K562 (cell line): Measurements from ENCODE around the gene AQP11. TPM values are rescaled to one million over a fixed set of nuclear protein-coding genes. Genes with fewer than 3 reads are reported as not detected.

Experiments
- CHCHD3 ChIP-seq: fragments of 250-450 bp; sonication (Bioruptor Pico); IDR thresholded peaks from 2 replicates; pipeline ENCODE4 v2.1.2; 2022; ENCODE audit warnings: mild to moderate bottlenecking
- CREBBP ChIP-seq: IDR thresholded peaks from one replicate; pipeline ENCODE4 v1.6.1; 2012; ENCODE audit warnings: low read depth, mild to moderate bottlenecking, control low read depth, inconsistent platforms, low read length
- FOXJ2 ChIP-seq: fragments of 200-800 bp; sonication (Bioruptor generic); IDR thresholded peaks from 2 replicates; pipeline ENCODE4 v1.6.1; 2016; ENCODE audit warnings: missing genetic modification characterization, missing compliant biosample characterization
- IRF2 ChIP-seq: sonication (generic); formaldehyde crosslinking; IDR thresholded peaks from 2 replicates; pipeline ENCODE4 v1.8.1; 2022; ENCODE audit warnings: mild to moderate bottlenecking, missing genetic modification reagents
- KDM2B ChIP-seq: fragments of 250-450 bp; sonication (Bioruptor Pico); IDR thresholded peaks from 2 replicates; pipeline ENCODE4 v1.8.0; 2021; ENCODE audit warnings: mild to moderate bottlenecking, moderate library complexity
- MCM7 ChIP-seq, 2 experiments: fragments of 450-650 bp; IDR thresholded peaks; 2 replicates each; pipeline ENCODE4 v1.6.1; 2016 to 2018
- RHOXF2B ChIP-seq: fragments of 250-450 bp; sonication (Bioruptor Pico); conservative IDR thresholded peaks from 2 replicates; pipeline ENCODE4 v1.5.1; 2021
- SRF ChIP-seq, 2 experiments: fragments of 250-450, 450-650 bp in 1 of 2; sonication (Bioruptor Pico) in 1 of 2; sonication (generic) in 1 of 2; formaldehyde crosslinking; IDR thresholded peaks; 2 replicates each; pipeline versions ENCODE4 v1.5.0 to v1.5.1; 2020 to 2022; ENCODE audit warnings: mild to moderate bottlenecking in 1 of 2, missing genetic modification reagents in 1 of 2
- TSC22D4 ChIP-seq: fragments of 450-650 bp; IDR thresholded peaks from 2 replicates; pipeline ENCODE4 v1.6.1; 2016; ENCODE audit warnings: missing genetic modification characterization, missing biosample characterization, control low read depth
- ZNF445 ChIP-seq: fragments of 250-450 bp; sonication (Bioruptor Pico); IDR thresholded peaks from 2 replicates; pipeline ENCODE4 v1.4.0; 2020; ENCODE audit warnings: low read depth, mild to moderate bottlenecking, moderate library complexity
- ZNF551 ChIP-seq: fragments of 250-450 bp; sonication (Bioruptor Pico); IDR thresholded peaks from 2 replicates; pipeline ENCODE4 v1.5.0; 2021; ENCODE audit warnings: mild to moderate bottlenecking, moderate library complexity
- ZNF766 ChIP-seq: fragments of 200-800 bp; sonication (Bioruptor generic); conservative IDR thresholded peaks from 2 replicates; pipeline ENCODE4 v1.6.1; 2016; ENCODE audit warnings: missing genetic modification characterization, missing compliant biosample characterization
- polyA plus RNA-seq, 8 experiments: library from polyadenylated mRNA; depleted of rRNA in 4 of 8; stranded (reverse) in 5 of 8; unstranded in 3 of 8; fragments of >200 nt; fragmentation: Nextera tagmentation in 2 of 8; fragmentation: Illumina TruSeq in 1 of 8; extraction: Ambion mirVana in 2 of 8; extraction: Trizol in 1 of 8; gene quantifications; 2 replicates each; pipeline versions ENCODE4 v1.2.1 to v1.2.3, GENCODE V29; 2011 to 2014; ENCODE audit warnings: inconsistent platforms in 1 of 8, missing spikeins in 1 of 8
- total RNA-seq, 7 experiments: library from RNA; depleted of rRNA in 6 of 7; stranded (reverse); fragments of >200 nt in 6 of 7; fragmentation: Illumina TruSeq in 2 of 7; extraction: Trizol in 2 of 7; gene quantifications; 2 replicates each; pipeline versions ENCODE4 v1.2.1 to v1.2.3, GENCODE V29; 2011 to 2021; ENCODE audit warnings: low replicate concordance in 1 of 7
- TF ChIP-seq, protein P1 (sequence below): IDR thresholded peaks from 3 replicates; pipeline ENCODE4 v1.6.1; 2011; ENCODE audit warnings: borderline replicate concordance, mild to moderate bottlenecking; ENCODE audit not compliant: insufficient read length, insufficient read depth
- TF ChIP-seq, protein P2 (sequence below): fragments of 250-450 bp; sonication (Bioruptor Pico); IDR thresholded peaks from 2 replicates; pipeline ENCODE4 v1.8.0; 2022; ENCODE audit warnings: moderate library complexity, mild to moderate bottlenecking, inconsistent platforms
- TF ChIP-seq, protein P3 (sequence below): sonication (generic); formaldehyde crosslinking; IDR thresholded peaks from 2 replicates; pipeline ENCODE4 v1.8.0; 2022; ENCODE audit warnings: missing genetic modification reagents, mild to moderate bottlenecking, borderline replicate concordance
- TF ChIP-seq, protein P4 (sequence below): sonication (generic); formaldehyde crosslinking; IDR thresholded peaks from 2 replicates; pipeline ENCODE4 v1.8.1; 2023; ENCODE audit warnings: mild to moderate bottlenecking, missing genetic modification reagents
- TF ChIP-seq, protein P5 (sequence below), 2 experiments: IDR thresholded peaks; 2 replicates each; pipeline ENCODE4 v1.6.1; 2012; ENCODE audit warnings: improper control_type of control experiment in 2 of 2, low read depth in 2 of 2, low read length in 2 of 2, borderline replicate concordance in 1 of 2
- TF ChIP-seq, protein P6 (sequence below): fragments of 200-800 bp; sonication (Bioruptor generic); IDR thresholded peaks from 2 replicates; pipeline ENCODE4 v1.6.1; 2017; ENCODE audit warnings: missing genetic modification characterization, missing compliant biosample characterization

The AQP11 gene
- total and polyA plus RNA-seq, 9 of the 15 experiments (the other 6 are each of a cell fraction or from before 2014, with no cell fraction given) = 0.09 to 1.0 (median 0.36) TPM

DNA sequence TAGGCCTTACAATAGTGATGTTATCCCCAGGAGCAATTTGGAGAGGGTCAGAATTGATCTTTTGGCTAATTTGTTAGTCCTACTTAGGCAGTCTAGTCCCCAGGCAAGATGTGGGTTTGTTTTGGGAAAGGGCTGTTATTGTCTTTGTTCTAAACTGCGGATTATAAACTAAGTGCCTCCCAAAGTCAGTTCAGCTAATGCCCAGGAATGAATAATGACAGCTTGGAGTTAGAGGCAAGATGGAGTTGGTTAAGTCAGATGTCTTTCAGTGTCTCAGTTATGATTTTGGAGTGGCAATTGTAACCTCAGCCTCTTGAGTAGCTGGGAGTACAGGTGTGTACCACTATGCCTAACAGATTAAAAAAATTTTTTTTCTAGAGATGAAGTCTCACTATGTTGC, 55.1 kb downstream of the AQP11 start (continued):
- TF ChIP-seq ZNF445 (CRISPR knock-in tag) = 0 out of 2 replicates have a peak, but pooled peaks have one; percentile 24
- TF ChIP-seq ZNF766 (CRISPR knock-in tag) = peak; percentile 52; the same call in 1 of the 2 replicates
- no peak for TF ChIP-seq CREBBP
- no peak for TF ChIP-seq FOXJ2
- TF ChIP-seq RHOXF2B (CRISPR knock-in tag) = no peak
- TF ChIP-seq, protein P1, sequence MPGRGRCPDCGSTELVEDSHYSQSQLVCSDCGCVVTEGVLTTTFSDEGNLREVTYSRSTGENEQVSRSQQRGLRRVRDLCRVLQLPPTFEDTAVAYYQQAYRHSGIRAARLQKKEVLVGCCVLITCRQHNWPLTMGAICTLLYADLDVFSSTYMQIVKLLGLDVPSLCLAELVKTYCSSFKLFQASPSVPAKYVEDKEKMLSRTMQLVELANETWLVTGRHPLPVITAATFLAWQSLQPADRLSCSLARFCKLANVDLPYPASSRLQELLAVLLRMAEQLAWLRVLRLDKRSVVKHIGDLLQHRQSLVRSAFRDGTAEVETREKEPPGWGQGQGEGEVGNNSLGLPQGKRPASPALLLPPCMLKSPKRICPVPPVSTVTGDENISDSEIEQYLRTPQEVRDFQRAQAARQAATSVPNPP = no peak
- no peak for TF ChIP-seq ZNF551 (CRISPR knock-in tag)
- no peak for TF ChIP-seq SRF (CRISPR knock-in tag; IDR thresholded peaks at IDR 0.05)
- no peak for TF ChIP-seq KDM2B (CRISPR knock-in tag)
- TF ChIP-seq, protein P2, sequence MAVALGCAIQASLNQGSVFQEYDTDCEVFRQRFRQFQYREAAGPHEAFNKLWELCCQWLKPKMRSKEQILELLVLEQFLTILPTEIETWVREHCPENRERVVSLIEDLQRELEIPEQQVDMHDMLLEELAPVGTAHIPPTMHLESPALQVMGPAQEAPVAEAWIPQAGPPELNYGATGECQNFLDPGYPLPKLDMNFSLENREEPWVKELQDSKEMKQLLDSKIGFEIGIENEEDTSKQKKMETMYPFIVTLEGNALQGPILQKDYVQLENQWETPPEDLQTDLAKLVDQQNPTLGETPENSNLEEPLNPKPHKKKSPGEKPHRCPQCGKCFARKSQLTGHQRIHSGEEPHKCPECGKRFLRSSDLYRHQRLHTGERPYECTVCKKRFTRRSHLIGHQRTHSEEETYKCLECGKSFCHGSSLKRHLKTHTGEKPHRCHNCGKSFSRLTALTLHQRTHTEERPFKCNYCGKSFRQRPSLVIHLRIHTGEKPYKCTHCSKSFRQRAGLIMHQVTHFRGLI = peak; percentile 81; the same call in 1 of the 2 replicates
- TF ChIP-seq, protein P3, sequence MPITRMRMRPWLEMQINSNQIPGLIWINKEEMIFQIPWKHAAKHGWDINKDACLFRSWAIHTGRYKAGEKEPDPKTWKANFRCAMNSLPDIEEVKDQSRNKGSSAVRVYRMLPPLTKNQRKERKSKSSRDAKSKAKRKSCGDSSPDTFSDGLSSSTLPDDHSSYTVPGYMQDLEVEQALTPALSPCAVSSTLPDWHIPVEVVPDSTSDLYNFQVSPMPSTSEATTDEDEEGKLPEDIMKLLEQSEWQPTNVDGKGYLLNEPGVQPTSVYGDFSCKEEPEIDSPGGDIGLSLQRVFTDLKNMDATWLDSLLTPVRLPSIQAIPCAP (CRISPR knock-in tag) = no peak
- TF ChIP-seq, protein P4, sequence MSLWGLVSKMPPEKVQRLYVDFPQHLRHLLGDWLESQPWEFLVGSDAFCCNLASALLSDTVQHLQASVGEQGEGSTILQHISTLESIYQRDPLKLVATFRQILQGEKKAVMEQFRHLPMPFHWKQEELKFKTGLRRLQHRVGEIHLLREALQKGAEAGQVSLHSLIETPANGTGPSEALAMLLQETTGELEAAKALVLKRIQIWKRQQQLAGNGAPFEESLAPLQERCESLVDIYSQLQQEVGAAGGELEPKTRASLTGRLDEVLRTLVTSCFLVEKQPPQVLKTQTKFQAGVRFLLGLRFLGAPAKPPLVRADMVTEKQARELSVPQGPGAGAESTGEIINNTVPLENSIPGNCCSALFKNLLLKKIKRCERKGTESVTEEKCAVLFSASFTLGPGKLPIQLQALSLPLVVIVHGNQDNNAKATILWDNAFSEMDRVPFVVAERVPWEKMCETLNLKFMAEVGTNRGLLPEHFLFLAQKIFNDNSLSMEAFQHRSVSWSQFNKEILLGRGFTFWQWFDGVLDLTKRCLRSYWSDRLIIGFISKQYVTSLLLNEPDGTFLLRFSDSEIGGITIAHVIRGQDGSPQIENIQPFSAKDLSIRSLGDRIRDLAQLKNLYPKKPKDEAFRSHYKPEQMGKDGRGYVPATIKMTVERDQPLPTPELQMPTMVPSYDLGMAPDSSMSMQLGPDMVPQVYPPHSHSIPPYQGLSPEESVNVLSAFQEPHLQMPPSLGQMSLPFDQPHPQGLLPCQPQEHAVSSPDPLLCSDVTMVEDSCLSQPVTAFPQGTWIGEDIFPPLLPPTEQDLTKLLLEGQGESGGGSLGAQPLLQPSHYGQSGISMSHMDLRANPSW = no peak
- no peak for TF ChIP-seq CHCHD3 (CRISPR knock-in tag)
- TF ChIP-seq, protein P5, sequence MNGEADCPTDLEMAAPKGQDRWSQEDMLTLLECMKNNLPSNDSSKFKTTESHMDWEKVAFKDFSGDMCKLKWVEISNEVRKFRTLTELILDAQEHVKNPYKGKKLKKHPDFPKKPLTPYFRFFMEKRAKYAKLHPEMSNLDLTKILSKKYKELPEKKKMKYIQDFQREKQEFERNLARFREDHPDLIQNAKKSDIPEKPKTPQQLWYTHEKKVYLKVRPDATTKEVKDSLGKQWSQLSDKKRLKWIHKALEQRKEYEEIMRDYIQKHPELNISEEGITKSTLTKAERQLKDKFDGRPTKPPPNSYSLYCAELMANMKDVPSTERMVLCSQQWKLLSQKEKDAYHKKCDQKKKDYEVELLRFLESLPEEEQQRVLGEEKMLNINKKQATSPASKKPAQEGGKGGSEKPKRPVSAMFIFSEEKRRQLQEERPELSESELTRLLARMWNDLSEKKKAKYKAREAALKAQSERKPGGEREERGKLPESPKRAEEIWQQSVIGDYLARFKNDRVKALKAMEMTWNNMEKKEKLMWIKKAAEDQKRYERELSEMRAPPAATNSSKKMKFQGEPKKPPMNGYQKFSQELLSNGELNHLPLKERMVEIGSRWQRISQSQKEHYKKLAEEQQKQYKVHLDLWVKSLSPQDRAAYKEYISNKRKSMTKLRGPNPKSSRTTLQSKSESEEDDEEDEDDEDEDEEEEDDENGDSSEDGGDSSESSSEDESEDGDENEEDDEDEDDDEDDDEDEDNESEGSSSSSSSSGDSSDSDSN (IDR thresholded peaks at IDR 0.05; ENCODE audit: borderline replicate concordance in 1 of 2, low read depth in 2 of 2, low read length in 2 of 2) = no peak
- no peak for TF ChIP-seq TSC22D4 (tag)
- no peak for TF ChIP-seq IRF2 (CRISPR knock-in tag)
- TF ChIP-seq MCM7 (IDR thresholded peaks at IDR 0.05) = no peak
- TF ChIP-seq, protein P6, sequence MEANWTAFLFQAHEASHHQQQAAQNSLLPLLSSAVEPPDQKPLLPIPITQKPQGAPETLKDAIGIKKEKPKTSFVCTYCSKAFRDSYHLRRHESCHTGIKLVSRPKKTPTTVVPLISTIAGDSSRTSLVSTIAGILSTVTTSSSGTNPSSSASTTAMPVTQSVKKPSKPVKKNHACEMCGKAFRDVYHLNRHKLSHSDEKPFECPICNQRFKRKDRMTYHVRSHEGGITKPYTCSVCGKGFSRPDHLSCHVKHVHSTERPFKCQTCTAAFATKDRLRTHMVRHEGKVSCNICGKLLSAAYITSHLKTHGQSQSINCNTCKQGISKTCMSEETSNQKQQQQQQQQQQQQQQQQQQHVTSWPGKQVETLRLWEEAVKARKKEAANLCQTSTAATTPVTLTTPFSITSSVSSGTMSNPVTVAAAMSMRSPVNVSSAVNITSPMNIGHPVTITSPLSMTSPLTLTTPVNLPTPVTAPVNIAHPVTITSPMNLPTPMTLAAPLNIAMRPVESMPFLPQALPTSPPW (CRISPR knock-in tag) = no peak; the same call in 1 of the 2 replicates
